ENCODE data around the gene MAD1L1.

MAD1L1 gene

DNA sequence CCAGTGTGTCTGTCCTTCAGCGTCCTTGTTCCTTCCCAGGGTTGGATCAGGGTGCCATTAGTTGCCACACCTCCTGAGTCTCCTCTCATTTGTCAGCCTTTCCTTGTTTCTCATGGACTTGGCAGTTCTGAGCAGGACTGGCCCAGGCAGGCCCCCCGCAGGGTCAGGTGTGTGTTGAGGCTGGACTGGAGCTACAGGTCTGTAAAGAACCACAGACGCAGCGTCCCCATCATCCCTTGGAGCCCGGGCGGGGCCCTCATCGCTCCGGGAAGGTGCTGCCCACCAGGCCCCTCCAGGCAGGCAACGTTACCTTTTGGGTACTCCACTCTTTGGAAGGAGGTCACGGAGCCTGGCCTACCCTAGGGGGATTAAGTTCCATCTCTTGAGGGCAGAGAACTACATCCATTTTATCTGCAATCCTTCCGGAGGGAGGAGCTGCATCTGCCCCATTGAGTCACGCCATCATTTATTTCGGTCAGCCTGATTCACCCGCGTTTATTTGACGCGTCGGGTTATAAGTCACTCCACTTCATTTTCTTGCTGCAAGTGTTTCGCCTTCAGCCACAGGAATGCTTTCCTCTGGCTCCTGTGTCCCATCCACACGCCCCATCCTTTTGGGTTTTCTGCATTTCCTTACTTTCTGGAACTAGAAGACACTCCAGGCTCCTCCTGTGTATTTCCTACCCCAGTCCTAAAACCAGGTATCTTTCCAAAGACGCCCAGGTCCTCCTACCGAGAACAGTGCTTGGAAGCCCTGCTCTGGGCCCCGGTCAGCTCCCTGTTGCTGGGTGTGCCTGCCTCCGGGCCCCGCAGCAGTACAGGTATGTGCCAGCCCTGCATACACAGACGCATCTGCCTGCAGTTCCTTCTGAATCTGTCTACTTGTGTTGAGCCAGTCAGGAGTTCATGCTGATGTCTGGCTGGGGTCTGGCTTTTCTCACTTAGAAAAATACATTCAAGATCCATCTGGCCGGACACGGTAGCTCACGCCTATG, 141.9 kb downstream of the MAD1L1 start:
- no peak for DNase-seq (ENCODE audit: low read depth in 3 of 3)

DNA sequence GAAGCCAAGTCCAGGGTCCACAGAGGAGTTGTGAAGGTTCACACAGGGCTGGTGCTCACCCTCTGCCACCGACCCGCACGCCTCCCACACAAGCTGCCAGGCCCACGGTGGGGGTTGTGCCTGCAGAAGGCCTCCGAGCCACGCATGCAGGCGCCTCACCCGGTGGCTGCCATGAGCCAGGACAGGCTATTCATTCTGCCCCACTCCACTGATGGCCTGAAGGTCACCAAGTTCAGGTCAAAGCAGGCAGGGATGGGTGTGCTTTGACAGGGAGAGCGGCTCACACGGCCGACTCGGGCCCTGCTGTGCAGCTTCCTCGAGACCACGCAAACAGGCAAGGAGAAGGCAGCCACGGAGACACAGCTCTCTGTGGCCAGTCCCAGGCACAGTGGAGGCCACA, 143.9 kb downstream of the MAD1L1 start:
- no peak for DNase-seq (ENCODE audit: low read depth in 3 of 3)

DNA sequence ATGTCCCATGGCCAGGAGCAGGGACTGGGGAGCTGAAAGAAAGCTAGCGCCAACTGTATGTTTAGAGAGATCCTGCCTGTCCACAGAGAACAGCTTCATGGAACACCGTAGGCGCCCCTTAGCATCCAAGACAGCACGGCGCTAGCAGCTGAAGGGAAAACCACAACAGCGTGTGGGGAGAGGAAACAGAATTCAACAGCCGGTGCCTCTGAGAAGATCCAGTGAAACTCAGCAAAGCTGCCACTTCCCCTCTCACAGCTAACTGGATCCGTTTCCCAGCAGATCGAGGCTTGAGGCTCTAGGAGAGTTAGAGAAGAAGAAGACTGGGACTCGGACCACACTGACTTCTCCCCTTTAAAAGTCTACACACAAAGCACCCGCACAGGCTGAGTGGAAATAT, 145.0 kb downstream of the MAD1L1 start:
- DNase-seq (ENCODE audit: low read depth in 3 of 3): no peak

DNA sequence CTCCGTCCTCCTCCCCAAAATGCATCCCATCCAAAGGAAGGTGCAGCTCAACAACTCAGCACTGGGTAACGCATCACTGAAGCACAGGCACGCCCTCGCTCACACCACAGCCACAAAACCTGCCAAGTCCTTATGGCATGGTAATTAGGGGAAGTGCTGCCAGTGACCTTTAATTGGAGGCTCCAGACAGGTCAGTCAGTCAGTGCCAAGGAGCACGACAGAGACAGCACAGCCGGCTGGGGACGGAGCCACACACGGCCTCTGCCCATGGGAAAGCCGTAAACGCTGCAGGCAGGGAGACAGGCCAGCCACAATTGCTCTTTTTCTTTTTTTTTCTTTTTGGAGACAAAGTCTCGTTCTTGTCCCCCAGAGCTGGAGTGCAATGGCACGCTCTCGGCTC, 146.5 kb downstream of the MAD1L1 start:
- DNase-seq (ENCODE audit: low read depth in 3 of 3): no peak

DNA sequence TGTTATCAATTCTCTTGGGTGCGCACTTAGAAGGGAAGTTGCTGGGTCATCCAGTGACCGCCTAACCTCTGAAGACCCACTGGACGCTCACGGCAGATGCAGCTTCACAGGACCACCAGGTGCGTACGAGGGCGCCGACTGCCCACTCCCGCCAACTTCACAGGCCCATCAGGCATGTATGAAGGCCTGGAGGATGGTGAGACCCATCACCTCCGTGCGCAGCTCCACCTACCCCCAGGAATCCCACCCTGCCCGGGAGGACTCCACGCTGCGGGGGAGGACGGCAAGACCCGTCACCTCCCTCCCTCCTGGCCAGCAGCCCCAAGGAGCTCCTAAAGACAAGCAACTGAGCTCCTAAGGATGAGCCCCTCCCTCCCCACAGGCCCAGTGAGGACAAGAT, 146.9 kb downstream of the MAD1L1 start:
- DNase-seq (ENCODE audit: low read depth in 3 of 3): no peak

DNA sequence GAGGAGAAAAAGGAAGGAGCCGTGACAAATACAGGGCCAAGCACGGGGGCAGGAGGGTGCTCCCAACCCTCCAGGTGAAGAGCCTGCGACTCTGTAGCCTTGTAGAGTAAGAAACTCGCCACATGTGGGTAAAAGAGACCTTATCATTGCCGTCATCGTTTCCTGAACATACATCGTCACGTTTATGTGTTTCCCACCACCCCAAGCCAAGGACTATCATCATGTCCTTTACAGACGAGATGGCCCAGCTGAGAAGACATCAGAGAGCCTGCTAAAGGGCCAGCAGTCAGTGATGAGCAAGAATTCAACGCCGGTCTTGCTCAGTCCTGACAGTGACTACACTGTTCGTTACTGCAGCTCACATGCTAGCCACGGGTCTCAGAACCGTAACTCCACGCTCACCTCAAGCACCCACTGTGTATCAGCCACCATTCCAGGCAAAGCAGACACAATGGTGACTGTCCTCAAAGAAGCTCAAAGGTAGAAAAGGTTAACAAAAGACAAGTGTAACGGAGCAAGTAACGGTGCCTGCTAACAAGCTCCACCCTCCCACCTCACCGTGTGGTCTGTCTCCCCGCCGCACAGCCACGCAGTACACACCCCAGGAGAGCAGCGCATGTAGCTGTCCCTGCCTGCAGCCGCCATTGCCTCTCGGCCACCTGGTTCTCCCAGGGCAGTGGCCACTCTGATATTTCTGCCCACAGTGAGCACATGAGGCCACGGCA, 147.8 kb downstream of the MAD1L1 start:
- DNase-seq (ENCODE audit: low read depth in 3 of 3): no peak

DNA sequence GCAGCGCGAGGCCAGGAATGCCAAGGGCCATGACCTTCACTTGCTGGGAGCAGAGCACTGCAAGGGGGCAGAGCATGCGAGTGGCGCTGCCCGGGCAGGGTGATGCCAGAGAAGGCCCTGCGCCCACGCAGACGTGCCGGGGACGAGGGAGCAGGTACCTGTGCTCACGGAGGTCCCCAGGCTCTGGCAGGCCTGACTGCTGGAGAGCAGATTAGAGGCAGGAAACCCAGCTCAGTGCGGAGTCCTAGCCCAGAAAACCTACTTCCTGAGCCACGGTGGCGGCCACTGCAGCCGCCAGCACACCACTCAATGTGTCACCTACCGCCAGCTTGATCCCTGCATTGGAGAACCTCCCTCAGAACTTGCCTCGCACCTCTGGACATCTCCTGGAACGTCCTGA, 148.4 kb downstream of the MAD1L1 start:
- DNase-seq (ENCODE audit: low read depth in 3 of 3): no peak

DNA sequence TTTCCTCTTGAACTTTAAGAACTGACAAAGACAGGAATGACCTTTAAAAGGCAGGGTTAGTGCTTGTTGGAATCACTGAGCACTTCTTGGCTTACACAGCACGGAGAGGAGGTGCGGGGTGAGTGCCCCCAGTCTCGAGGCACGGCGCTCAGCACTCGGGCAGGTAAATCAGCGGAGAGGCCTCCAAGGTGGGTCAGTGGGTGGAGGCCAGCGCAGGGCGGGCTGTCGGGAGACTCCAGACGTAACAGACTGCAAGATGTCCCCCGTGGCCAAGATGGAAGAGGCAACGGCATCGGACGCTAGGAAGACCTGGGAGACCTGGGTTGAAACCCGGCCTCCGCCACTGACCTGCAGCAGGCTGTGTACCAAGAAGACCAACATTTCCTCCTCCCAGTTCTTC, 149.4 kb downstream of the MAD1L1 start:
- DNase-seq (ENCODE audit: low read depth in 3 of 3): no peak

DNA sequence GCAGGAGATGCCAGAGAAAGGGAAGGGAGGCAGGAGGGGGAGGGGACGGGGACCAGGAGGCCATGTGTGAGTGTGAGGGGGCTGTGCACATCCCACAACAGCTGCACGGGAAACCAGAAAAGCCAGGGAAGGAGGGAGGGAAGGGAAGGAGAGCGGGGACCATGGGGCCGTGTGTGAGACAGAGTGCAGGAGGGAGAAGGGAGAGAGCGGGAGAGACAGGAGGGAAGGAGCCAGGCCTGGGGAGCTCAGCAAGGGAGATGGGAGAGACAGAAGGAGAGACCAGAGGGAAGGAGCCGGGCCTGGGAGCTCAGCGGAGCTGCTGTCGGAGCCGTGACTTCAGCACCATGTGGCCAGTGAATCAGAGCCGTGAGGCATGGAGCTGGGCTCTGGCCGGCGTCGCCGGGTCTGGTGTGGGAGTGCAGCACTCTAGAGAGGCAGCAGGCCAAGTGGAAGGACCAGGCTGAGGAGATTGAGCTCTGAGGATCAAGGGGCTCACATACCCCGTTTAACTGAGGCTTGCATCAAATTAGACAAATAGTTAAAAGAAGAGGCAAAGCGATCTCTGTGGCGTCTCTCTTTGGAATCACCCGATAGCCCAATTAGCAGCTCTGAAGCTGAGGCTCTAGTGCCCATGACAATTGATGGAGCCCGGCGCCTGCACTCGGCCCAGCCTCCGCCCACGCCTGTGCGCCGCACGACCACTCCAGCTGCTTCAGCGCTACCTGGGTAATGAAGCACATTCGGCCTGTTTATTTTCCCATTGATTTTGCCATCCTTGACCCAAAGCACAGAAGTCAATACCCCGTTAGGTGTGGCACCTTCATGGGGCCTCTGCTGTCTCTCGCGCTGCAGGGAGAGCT, 150.4 kb downstream of the MAD1L1 start:
- DNase-seq (ENCODE audit: low read depth in 3 of 3): no peak

DNA sequence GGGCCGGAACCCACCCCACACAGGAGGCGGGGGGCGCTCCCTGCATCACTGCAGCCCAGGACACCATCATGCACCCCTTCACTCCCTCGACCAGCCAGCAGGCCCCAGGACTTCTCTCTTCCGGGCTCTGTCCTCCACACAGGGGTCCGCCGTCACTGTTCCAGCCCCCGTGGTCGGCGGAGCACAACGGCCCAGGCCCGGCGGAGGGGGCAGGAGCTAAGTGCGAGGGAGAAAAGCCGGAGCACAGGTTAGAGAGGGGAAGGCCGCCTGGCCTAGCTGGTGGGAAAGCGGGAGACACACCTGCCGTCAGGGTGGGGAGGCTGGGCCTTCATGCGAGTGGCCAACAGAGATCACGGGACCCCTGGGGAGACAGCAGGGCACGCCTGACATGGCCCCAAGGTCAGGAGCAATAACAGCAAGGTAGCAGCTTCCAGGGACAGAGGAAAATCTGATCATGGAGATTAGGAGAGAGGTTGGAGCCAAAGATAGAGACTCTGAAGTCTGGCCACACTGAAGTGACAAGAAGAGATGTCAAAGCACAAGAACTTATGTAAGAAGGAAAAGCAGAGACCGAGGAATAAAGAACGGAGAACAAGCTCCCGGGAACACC, 151.1 kb downstream of the MAD1L1 start:
- DNase-seq (ENCODE audit: low read depth in 3 of 3): no peak

DNA sequence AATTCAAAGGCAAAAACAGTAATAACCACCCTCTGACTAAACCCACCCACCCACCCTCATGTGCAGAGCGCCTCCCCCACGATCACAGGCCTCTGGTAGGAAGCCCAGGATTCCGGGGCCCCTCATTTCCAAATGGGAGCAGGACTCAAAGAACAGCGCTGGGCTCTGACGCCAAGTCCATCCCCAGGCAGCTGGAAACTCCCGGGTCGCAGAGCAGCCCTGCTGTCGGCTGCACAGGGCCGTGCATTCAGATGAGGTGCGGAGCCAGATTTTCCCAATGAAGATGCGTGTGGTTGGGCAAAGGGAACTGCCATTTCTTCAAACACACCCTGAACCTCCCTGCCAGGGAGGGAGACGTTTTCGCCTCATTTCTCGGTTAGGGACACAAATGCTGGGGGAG, 152.3 kb downstream of the MAD1L1 start:
- DNase-seq (ENCODE audit: low read depth in 3 of 3): no peak

DNA sequence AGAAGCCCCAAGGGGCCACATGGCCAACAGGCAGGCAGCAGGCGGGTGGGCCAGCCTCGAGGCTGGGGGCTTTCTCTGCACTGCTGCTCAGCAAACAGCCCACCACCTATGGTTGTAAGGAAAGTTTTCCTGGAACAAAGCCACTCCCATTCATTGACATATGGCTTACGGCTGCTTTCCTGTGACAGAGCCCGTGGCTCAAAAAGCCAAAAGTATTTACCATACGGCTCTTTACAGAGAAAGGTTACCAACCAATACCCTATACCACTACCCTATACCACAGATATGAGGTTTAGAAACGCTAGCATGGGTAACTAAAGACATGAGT, 152.7 kb downstream of the MAD1L1 start:
- DNase-seq (ENCODE audit: low read depth in 3 of 3): no peak

DNA sequence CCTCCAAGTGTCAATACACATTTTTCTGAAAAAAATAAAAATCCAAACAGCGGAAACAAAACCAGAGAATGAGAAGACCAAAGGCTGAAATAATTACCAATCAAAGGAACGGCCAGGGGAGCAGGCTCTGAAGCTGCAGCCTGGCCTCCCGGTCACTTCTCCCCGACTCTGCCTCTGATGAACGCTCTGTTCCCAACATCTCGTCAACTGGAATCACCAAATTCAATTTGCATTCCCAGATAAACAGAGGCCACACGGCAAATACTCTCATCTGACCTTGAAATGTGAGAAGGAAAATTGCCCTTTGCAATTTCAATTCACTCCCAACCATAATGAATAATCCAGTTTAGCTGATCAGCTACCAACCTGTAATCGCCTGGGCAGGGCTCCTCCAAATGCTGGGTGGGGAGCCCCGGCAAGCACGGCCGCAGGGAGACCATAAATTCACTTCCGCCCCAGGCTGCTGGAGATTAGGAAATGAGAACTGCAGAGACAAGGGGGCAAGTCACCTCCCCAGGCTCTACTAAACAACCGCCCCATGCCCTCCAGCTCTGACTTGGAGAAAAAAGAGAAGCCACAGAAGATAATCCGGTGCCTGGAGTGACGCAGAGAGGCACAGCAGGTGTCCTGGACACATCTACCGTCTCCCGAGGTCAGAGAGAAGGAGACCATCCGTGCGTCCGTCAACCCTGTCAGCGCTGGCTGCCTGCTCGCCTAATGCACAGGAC, 153.2 kb downstream of the MAD1L1 start:
- no peak for DNase-seq (ENCODE audit: low read depth in 3 of 3)

DNA sequence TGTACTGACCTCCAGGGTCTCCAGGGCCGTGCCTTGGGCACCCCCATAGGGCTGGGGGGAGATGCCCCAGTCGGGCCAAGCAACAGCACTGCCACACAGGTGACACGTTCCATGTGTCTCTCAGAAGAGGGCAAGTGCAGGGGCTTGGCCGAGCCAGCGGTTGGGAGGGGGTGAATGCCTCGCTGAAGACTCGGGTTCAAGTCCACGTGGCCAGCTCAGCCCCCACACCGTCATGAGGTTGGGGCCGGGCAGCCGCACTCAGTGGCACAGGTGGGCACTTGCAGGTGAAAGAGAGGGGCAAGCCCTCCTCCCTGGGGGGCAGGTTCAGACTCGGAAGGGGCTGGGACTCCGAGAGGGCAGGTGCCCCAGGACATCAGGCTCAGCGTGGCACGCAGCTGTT, 153.8 kb downstream of the MAD1L1 start:
- no peak for DNase-seq (ENCODE audit: low read depth in 3 of 3)

DNA sequence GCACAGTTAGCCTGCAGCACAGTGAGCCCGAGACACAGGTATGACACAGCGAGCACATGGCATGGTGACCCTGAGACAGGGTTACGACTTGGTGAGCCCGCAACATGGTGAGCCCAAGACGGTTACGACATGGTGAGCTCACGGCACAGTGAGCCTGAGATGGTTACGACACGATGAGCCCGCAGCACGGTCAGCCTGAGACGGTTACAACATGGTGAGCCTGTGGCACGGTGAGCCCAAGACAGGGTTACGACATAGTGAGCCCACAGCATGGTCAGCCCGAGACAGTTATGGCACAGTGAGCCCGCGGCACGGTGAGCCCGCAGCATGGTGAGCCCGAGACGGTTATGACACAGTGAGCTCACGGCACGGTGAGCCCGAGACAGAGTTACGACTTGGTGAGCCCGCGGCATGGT, 156.1 kb downstream of the MAD1L1 start:
- DNase-seq (ENCODE audit: low read depth in 3 of 3): no peak

DNA sequence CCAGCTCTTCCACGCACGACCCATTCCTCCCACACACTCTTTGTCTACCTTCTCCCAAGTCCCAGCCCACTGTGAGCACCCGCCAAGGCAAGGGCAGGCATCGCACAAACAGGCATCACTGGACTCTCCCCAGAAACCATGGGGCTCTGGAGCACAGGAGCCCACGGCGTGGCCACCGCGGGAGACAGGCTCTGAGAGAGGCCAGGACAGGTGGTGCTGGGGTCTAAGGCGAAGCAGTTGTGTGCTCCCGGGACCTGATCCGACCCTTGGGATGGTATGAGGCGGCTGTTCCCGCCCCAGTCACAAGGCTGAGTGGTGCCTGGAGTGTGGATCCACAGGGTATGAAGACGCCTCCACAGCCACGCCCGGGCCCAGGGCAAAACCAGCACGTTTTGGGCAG, 156.9 kb downstream of the MAD1L1 start:
- DNase-seq (ENCODE audit: low read depth in 3 of 3): no peak

DNA sequence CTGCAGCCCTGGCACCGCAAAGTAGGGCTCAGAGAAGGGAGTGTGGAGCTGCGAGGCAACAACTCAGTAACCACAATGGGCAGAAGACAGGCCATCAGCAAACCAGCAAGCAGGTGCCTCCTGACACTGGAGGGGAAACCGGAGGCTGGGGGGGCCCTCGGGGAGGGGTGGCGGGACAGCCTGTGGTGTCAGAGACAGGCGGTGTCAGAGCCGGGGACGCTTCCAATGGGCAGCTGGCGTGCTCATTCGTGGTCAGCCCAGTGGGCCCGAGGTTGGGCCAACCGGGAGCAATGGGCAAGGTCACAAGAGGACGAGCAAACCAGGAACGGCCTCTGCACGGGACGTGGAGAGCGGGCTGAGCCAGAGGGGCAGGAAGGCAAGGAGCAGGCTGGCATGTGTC, 158.1 kb downstream of the MAD1L1 start:
- no peak for DNase-seq (ENCODE audit: low read depth in 3 of 3)

DNA sequence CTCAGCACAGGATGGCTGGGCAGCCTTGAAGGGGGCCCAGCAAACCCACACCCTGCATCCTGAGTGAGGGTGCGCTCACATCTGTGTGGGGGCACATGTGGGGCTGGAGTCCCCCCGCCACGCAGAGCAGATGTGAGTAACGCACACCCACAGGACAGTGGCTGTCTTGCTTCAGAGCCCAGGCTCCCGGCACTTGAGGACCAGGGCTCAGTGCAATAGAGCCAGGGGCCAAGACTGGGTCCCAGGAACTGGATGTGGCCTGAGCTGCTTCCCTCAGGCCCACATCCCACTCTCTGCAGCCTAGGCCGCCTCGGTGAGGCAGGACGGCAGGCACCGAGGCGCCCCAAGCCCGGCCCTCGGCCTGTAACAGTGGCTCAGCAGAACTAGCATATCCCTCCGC, 159.9 kb downstream of the MAD1L1 start:
- no peak for DNase-seq (ENCODE audit: low read depth in 3 of 3)

DNA sequence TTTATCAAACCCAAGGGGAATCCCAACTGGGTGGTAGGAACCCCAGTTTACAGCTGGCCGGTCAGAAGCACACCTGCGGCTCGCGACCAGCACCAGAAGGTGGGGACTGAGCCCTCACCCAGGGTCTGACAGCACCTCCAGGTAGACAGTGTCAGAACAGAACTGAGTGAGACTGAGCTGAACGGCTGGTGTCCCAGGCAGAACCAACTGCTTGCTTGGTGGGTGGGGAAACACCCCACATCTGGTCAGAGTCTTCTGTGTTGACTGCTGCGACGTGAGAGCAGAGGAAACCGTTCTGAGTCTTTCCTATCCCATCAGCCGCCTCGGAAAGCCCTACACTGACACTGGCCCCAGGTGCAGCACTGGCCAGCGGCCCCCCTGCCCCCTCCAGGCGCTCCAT, 160.7 kb downstream of the MAD1L1 start:
- DNase-seq (ENCODE audit: low read depth in 3 of 3): no peak

DNA sequence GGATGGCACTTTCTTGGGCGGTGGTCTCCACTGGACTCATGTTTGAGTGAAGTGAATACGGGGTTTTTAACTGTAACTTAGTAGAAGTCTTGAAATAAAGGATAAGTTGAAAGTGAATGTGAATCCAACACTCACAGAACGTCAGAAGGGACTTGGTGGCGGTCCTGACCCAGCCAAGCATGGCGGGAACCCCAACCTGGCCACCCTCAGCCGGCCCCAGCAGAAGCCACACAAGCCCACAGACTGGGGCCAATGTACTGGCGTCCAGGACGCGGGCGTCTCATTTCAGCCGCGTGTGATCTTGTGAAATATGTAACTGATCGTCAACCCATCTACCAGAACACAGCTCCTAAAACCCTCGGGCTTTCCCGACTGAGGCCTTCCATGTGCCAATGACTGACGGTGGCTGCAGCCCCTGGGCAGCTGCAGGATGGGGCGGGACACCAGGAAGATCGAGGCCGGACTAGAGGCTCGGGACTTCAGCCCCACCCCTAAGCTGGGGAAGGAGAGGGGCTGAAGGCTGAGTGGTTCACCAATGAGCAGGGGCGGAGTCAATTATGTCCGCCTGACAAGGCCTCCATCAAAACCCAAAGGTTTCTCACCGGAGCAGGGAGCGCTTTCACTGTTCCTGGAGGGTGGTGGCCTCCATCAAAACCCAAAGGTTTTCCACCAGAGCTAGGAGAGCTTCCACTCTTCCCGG, 161.5 kb downstream of the MAD1L1 start:
- DNase-seq (ENCODE audit: low read depth in 3 of 3): no peak
